GM19238 (cell line): ENCODE results near the gene SYNGR1.
"Not testable (repeated sequence)": the region's sequence is repeated elsewhere in the genome, so short reads cannot be mapped to it uniquely, and the experiment has no call there.

Source experiments
- DNase-seq: peaks from one replicate; pipeline ENCODE4 v3.0.0; 2011; ENCODE audit warnings: low spot score; ENCODE audit not compliant: insufficient read length

Gene SYNGR1

DNA sequence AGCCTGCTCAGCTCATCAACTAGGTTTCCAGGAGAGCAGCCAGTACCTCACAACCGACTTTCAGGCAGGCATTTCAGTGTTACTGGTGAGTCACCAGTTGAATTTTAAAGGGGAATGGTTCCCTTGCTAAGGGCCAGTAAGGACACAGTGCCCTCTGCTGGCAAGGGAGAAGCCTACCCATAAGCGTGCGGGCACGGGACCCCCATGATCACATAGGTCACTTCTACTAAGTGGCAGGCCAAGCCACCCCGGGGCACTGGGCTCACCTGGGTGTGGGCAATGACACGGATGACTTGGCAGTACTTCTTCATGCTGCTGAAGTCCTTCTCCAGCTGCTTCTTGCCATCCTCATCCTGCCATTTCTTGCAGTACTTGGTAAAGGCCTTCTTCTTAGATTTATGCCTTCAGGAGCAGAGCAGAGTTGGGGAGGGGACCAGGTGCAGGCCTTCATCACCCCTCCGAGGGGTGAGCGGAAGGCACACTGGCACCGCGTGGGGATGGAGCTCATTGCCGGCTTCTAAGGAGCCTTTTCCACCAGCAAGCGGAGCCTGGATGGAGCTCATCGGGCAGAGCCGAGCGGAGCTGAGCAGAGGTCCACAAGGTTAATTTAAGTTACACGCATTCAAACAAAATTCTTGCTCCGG lies 33.2 kb upstream of the SYNGR1 start:
- no peak for DNase-seq

- DNase-seq = no peak
These were observed 32.6 kb upstream of the SYNGR1 start for GRCh38 chr22:39317084-39317774.

- DNase-seq = no peak
These were observed 31.9 kb upstream of the SYNGR1 start for GRCh38 chr22:39317775-39318506.

DNA sequence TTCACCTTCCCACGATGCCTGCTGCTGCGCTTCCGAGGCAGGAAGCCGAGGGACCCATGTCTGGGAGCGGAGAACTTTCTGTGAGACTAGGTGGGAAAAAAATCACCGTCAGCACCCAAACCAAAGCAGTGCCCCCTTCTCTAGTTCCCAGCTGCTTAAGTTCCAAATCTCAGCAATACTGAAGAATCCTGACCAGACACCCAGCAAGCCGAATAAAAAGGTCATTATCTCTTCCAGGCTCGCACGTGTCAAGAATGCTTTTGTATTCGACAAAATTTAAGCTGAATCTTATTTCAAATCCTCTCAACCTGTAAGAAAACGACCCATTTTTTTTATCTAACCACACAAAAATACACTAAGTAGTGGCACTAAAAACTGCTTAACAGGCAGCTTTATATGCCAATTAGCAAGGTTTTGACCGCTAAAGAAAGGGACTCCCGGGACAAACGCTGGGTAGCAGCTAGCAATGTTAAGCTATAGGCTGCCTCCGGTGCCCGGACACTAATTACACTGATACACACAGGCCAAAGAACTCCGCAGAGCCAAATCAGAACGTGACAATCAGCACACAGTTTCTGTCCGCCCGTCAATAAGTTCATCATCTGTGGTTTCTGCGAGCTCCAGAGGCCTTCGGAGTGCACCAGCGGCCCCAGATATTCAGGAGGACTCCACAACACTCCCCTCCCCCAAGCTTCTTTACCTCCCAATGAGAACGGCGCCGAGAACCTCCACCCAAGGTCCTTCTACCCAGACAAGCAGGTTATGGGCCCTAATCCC lies 31.1 kb upstream of the SYNGR1 start:
- no peak for DNase-seq

GRCh38 chr22:39319284-39320022 lies 30.3 kb upstream of the SYNGR1 start, which contains the start of gene RPL3:
Gene RPL3, minus strand, starts transcription at chr22:39319623. Its CDS starts 26 bp downstream, at chr22:39319597.
- DNase-seq = peak; percentile 92

DNA sequence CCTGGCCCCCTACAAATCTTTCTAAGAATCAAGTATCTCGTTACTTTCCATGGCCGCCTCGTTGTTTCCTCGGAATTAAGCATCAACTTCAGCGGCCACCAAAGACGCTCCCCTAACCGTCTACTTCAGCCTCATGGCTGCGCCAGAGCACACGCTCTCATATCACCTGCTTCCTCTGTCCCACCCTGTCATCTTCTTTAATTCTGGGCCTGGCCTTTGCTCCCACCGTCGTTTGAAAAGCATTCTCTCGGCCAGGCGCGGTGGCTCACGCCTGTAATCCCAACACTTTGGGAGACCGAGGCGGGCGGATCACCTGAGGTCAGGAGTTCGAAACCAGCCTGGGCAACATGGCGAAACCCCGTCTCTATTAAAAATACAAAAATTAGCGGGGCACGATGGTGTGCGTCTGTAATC lies 29.2 kb upstream of the SYNGR1 start:
- not testable (repeated sequence) for DNase-seq

DNA sequence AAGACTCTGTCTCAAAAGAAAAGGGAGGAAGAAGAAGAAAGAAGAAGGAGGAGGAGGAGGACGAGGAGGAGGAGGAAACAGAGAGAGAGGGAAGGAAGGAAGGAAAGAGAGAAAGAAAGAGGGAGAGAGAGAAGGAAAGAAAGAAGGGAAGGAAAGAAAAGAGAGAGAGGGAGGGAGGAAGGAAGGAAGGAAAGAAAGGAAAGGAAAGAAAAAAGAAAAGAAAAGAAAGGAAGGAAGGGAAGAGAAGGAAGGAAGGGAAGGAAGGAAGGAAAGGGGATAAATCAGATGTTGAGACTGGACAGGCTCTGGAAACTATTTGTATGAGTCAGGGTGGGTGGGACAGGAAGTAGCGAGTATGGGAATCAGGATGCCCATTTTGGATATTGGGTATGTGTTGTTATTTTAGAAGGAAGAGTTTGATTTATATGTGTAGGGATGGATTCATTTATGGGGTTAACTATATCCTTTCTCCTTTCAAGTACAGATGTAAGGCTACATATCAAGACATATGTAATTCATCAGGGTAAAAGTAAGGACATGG lies 24.3 kb upstream of the SYNGR1 start:
- DNase-seq = no peak

DNA sequence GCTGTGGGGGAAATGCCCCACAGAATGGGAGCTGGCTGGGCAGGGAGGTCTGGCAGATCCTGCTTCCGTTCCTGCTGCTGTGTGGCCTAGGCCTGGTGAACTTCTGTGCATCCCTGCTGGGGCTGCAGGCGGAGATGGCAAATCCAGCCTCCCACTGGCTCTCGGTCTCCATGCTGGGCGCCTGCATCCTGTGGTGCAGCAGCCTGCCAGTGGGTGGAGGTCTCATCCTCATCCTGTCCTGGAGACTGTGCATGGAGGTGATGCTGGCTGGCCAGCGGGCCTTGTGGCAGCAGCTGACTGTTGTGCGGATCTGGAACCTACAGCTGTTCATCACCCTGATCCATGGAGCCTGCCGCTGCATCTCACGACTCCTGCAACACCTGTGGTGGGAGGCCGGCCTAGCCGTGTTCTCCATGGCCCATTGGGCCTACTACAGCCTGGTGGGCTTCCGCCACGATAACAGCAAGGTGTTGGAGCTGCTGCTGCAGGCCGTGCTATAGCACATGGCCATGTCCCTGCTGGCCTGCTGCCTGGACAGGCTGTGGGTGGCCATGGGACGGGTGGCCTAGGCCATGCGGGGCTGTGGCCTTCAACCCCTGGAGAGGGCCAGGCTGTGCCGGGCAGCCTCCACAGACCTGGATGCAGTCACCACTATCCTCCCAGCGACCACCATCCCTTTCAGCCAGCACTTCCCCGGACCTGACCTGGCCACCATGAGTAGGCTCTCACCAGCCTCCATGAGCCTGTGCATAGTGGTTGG lies 21.6 kb upstream of the SYNGR1 start:
- DNase-seq = no peak

DNA sequence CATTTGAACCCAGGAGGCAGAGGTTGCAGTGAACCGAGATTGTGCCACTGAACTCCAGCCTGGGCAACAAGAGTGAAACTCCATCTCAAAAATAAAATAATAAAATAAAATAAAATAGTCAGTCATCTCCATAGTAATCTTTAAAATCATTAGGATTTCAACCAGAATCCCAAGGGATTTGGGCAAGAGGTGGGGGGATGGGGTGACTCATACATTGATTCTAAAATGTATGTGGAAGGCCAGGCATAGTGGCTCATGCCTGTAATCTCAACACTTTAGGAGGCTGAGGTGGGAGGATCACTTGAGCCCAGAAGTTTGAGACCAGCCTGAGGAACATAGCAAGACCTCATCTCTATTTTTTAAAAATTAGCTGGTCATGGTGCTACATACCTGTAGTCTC lies 19.2 kb upstream of the SYNGR1 start:
- DNase-seq = not testable (repeated sequence)

DNA sequence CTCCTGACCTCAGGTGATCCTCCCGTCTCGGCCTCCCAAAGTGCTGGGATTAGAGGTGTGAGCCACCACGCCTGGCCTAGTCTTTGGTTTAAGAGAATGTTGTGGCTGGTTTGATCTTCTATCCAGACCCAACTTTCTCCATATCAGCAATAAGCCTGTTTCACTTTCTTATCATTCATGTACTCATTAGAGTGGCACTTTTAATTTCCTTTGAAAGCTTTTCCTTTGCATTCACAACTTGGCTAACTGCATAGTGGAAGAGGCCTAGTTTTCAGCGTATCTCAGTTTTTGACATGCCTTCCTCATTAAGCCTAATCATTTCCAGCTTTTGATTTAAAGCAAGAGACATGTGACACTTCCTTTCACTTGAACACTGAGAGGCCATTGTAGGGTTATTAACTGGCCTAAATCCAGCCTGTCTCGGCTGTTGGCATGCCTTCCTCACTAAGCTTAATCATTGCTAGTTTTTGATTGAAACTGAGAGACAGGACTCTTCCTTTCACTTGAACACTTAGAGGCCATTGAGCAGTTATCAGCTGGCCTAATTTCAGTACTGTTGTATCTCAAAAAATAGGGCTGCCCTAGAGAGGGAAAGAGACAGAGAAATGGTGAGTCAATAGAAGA lies 17.2 kb upstream of the SYNGR1 start:
- DNase-seq = no peak

GRCh38 chr22:39336411-39336810 lies 13.4 kb upstream of the SYNGR1 start:
- no peak for DNase-seq

GRCh38 chr22:39339775-39340174 lies 10.0 kb upstream of the SYNGR1 start:
- DNase-seq = not testable (repeated sequence)

DNA sequence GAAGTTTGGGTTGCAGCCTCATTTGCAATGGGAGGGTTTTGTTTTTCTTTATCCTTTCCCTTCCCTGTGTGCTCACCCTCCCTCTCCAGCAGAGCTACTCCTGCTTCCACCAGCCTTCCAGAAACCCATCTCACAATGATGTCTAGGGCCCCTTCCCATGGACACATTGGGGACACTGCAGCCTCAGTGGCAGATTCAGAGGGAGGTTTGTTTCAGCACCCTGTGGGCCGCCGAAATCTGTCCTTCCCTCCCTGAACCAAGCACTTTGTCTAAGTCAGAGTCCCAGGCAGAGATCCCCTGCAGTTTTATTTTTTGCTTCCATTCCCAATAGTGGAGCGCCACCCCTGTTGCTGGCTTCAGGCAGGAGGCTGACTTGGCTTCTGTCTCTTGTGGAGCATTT lies 8.6 kb upstream of the SYNGR1 start:
- no peak for DNase-seq

GRCh38 chr22:39343259-39344045 lies 6.3 kb upstream of the SYNGR1 start:
- peak; percentile 60 for DNase-seq

- DNase-seq = no peak
These were observed 5.8 kb upstream of the SYNGR1 start for GRCh38 chr22:39344046-39344390.

- no peak for DNase-seq
These were observed 4.6 kb upstream of the SYNGR1 start for GRCh38 chr22:39345231-39345630.

- DNase-seq = no peak
These were observed 784 bp upstream of the SYNGR1 start for GRCh38 chr22:39348909-39349505.

DNA sequence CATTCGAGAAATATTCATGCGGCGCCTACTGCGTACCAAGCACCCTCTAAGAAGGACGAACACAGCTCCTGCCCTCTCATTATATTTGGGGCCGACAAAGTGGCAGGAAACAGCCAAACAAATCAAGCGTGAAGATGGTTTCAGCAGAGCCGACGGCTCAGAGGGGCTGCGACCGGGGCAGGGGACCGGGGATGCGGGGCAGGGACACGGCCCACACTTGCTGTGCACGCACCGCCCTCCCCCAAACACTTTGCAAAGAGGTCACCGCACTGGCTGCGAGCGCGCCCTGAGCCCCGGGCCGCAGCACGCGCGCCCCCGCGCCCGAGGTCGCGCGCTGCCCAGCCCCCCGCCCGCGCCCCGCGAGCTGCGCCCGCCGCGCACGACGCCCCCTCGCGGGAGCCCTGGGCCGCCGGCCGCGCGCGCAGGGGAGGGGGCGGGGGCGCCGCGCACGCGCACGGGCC lies 255 bp upstream of the SYNGR1 start:
- DNase-seq = peak; percentile 52
